SK-N-SH (cell line): ENCODE data around the gene ENO1. TPM values are rescaled to one million over a fixed set of nuclear protein-coding genes. Genes with fewer than 3 reads are reported as not detected.

Source experiments
- CTCF ChIA-PET: fragments of 300-600, 350-600 bp; formaldehyde crosslinking; extraction: SDS; loops from one replicate; lab custom pipeline; 2021; lab: Yijun Ruan, JAX
- POLR2A ChIA-PET: fragments of 350-600 bp; sonication (Branson Sonifier 250); formaldehyde crosslinking; extraction: SDS; loops from one replicate; lab custom pipeline; 2020; ENCODE audit warnings: antibody characterized with exemption, inconsistent platforms; lab: Yijun Ruan, JAX
- DNase-seq: peaks from one replicate; pipeline ENCODE4 v3.0.0; 2012
- H2AFZ ChIP-seq: fragments of 200-600 bp; sonication (generic); 2 replicates; pipeline ENCODE4 v1.8.1; 2016; ENCODE audit warnings: antibody characterized with exemption, mild to moderate bottlenecking, low read depth
- H3F3A ChIP-seq: fragments of 200-600 bp; sonication (generic); replicated peaks from 2 replicates; pipeline ENCODE3; 2016; ENCODE audit warnings: antibody characterized with exemption, mild to moderate bottlenecking; ENCODE audit not compliant: insufficient read depth
- H3K27ac ChIP-seq, 2 experiments: fragments of 200-500 bp in 1 of 2; fragments of 200-600 bp in 1 of 2; sonication (Bioruptor generic) in 1 of 2; sonication (generic), shearing (Covaris generic) in 1 of 2; 2 replicates each; pipeline versions ENCODE4 v1.5.1 to v1.6.1; 2014 to 2016; ENCODE audit warnings: low read depth in 2 of 2, inconsistent platforms in 1 of 2, low read length in 1 of 2, mild to moderate bottlenecking in 1 of 2, mixed read lengths in 1 of 2
- H3K27me3 ChIP-seq: fragments of 200-600 bp; sonication (generic), shearing (Covaris generic); 2 replicates; pipeline ENCODE4 v1.6.1; 2016; ENCODE audit warnings: mixed run types; ENCODE audit not compliant: insufficient read depth
- H3K36me3 ChIP-seq, 2 experiments: fragments of 200-500 bp in 1 of 2; fragments of 200-600 bp in 1 of 2; sonication (Bioruptor generic) in 1 of 2; sonication (generic) in 1 of 2; replicated peaks in 1 of 2; 2 replicates each; pipeline versions ENCODE3 to v1.5.1; 2014 to 2016; ENCODE audit warnings: low read length in 1 of 2, mild to moderate bottlenecking in 1 of 2; ENCODE audit not compliant: insufficient read depth in 2 of 2, control insufficient read depth in 1 of 2
- H3K4me1 ChIP-seq, 2 experiments: fragments of 200-500 bp in 1 of 2; fragments of 200-600 bp in 1 of 2; sonication (Bioruptor generic) in 1 of 2; sonication (generic), shearing (Covaris generic) in 1 of 2; 2 replicates each; pipeline versions ENCODE4 v1.5.1 to v1.6.1; 2014 to 2016; ENCODE audit warnings: low read depth in 1 of 2, low read length in 1 of 2, mixed run types in 1 of 2; ENCODE audit not compliant: insufficient read depth in 2 of 2, control insufficient read depth in 1 of 2
- H3K4me2 ChIP-seq: fragments of 200-600 bp; sonication (generic), shearing (Covaris generic); 2 replicates; pipeline ENCODE4 v1.6.1; 2017; ENCODE audit warnings: mixed run types
- H3K4me3 ChIP-seq, 2 experiments: fragments of 200-500 bp in 1 of 2; fragments of 200-600 bp in 1 of 2; sonication (Bioruptor generic) in 1 of 2; sonication (generic), shearing (Covaris generic) in 1 of 2; 2 replicates each; pipeline versions ENCODE4 v1.5.1 to v1.8.1; 2014 to 2016; ENCODE audit warnings: low read depth in 2 of 2, inconsistent platforms in 1 of 2, low read length in 1 of 2, mild to moderate bottlenecking in 1 of 2, mixed read lengths in 1 of 2, moderate library complexity in 1 of 2
- H3K79me2 ChIP-seq: fragments of 200-600 bp; sonication (generic); 2 replicates; pipeline ENCODE4 v1.8.1; 2017; ENCODE audit warnings: mild to moderate bottlenecking; ENCODE audit not compliant: insufficient read depth
- H3K9ac ChIP-seq: fragments of 200-600 bp; sonication (generic); 2 replicates; pipeline ENCODE4 v1.6.1; 2017; ENCODE audit warnings: mixed run types
- H3K9me2 ChIP-seq: fragments of 200-600 bp; sonication (generic); 2 replicates; pipeline ENCODE4 v1.6.1; 2017; ENCODE audit warnings: mixed run types
- H3K9me3 ChIP-seq: fragments of 200-600 bp; sonication (generic); 2 replicates; pipeline ENCODE4 v1.6.1; 2017; ENCODE audit warnings: mixed run types, mild to moderate bottlenecking, moderate library complexity
- H4K20me1 ChIP-seq: fragments of 200-600 bp; sonication (generic); 2 replicates; pipeline ENCODE4 v1.6.1; 2017; ENCODE audit warnings: mild to moderate bottlenecking, mixed run types; ENCODE audit not compliant: insufficient read depth
- ELF1 ChIP-seq: IDR thresholded peaks from 2 replicates; pipeline ENCODE4 v1.4.0; 2012
- EZH2phosphoT487 ChIP-seq: fragments of 200-600 bp; sonication (generic); IDR thresholded peaks from 2 replicates; pipeline ENCODE4 v1.6.1; 2017; ENCODE audit warnings: low read depth, mixed run types, mild to moderate bottlenecking, antibody characterized with exemption, moderate library complexity, borderline replicate concordance
- FOXM1 ChIP-seq: IDR thresholded peaks from 2 replicates; pipeline ENCODE4 v1.4.0; 2012; ENCODE audit warnings: low read depth, mild to moderate bottlenecking
- MEF2A ChIP-seq: IDR thresholded peaks from 2 replicates; pipeline ENCODE4 v1.4.0; 2012; ENCODE audit warnings: low read depth, borderline replicate concordance
- MXI1 ChIP-seq: IDR thresholded peaks from 2 replicates; pipeline ENCODE4 v1.6.1; 2012; ENCODE audit warnings: mild to moderate bottlenecking, low read depth, low read length, improper control_type of control experiment
- NFIC ChIP-seq: IDR thresholded peaks from 2 replicates; pipeline ENCODE4 v1.4.0; 2012; ENCODE audit warnings: borderline replicate concordance
- POLR2AphosphoS5 ChIP-seq: IDR thresholded peaks from 2 replicates; pipeline ENCODE4 v1.6.1; 2012; ENCODE audit warnings: low read depth, low read length
- RCOR1 ChIP-seq: fragments of 150-350 bp; IDR thresholded peaks from 2 replicates; pipeline ENCODE4 v1.6.1; 2017; ENCODE audit warnings: antibody characterized with exemption, low read length
- RFX5 ChIP-seq: IDR thresholded peaks from 2 replicates; pipeline ENCODE4 v1.6.1; 2012; ENCODE audit warnings: mild to moderate bottlenecking, improper control_type of control experiment, low read length
- RXRA ChIP-seq: IDR thresholded peaks from 2 replicates; pipeline ENCODE4 v1.4.0; 2012; ENCODE audit warnings: low read depth, mild to moderate bottlenecking, borderline replicate concordance
- SIN3A ChIP-seq: IDR thresholded peaks from 2 replicates; pipeline ENCODE4 v1.6.1; 2012; ENCODE audit warnings: low read depth, mild to moderate bottlenecking, low read length, moderate library complexity, borderline replicate concordance
- SMC3 ChIP-seq: IDR thresholded peaks from 2 replicates; pipeline ENCODE4 v1.6.1; 2012; ENCODE audit warnings: low read depth, low read length, improper control_type of control experiment
- TAF1 ChIP-seq: IDR thresholded peaks from 2 replicates; pipeline ENCODE4 v1.6.1; 2012; ENCODE audit warnings: low read depth, mild to moderate bottlenecking, low read length, moderate library complexity, borderline replicate concordance
- TCF12 ChIP-seq: IDR thresholded peaks from 2 replicates; pipeline ENCODE4 v1.4.0; 2012
- YY1 ChIP-seq: IDR thresholded peaks from 2 replicates; pipeline ENCODE4 v1.4.0; 2012; ENCODE audit warnings: low read depth, mild to moderate bottlenecking
- WGBS: methylation state at CpG from one replicate; pipeline ENCODE4 v1.1.6; 2017; ENCODE audit warnings: low lambda C conversion rate; 5-methylcytosine and 5-hydroxymethylcytosine counted together
- polyA plus RNA-seq, 3 experiments: library from polyadenylated mRNA; depleted of rRNA; stranded (reverse); fragments of >200 nt; gene quantifications; 2 replicates each; pipeline ENCODE4 v1.2.3, GENCODE V29; 2012
- TF ChIP-seq, protein P1 (sequence below): fragments of 200-600 bp; sonication (generic); IDR thresholded peaks from 2 replicates; pipeline ENCODE4 v1.6.1; 2017; ENCODE audit warnings: antibody characterized with exemption, mild to moderate bottlenecking, moderate library complexity
- TF ChIP-seq, protein P2 (sequence below): IDR thresholded peaks from 2 replicates; pipeline ENCODE4; 2012
- TF ChIP-seq, protein P3 (sequence below): IDR thresholded peaks from 2 replicates; pipeline ENCODE4 v1.6.1; 2012; ENCODE audit warnings: mild to moderate bottlenecking, low read depth, low read length, moderate library complexity

The ENO1 gene
- 1,578 and 1,599 TPM in 2 replicates for polyA plus RNA-seq (2012; rRNA removed)
- polyA plus RNA-seq (2012; cell fraction: cytosol; rRNA removed): 1,008 and 1,227 TPM in 2 replicates
- 1,203 and 1,510 TPM in 2 replicates for polyA plus RNA-seq (2012; cell fraction: nucleus; rRNA removed)

DNA sequence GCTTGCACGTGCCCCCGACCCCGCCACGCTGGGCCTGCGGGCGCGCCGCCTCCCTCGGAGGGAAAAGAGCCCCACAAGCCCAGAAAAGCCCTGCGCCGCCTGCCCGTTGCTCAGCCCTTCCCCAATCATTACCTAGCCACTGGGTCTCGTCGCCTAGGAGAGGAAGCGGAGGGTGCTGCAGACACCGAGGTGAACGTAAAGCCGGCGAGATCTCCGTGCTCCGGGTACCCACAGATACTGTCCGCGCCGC is at the start of gene ENO1:
TSS of gene ENO1 (minus strand) at position 239 of the 250 bp plus-strand sequence. CDS start 3,778 bp downstream, outside the sequence.
- POLR2A ChIA-PET: interaction anchor here (0.6 to 2.9 kb wide), 8 partner anchors 9 to 212 kb away, joined by 3 to 18 read pairs (median 4); partner anchors contain the start of gene RERE
- peak; percentile 96; the same call in 1 of the 2 replicates for TF ChIP-seq TAF1
- no peak for TF ChIP-seq NFIC
- peak; percentile 92 for TF ChIP-seq POLR2AphosphoS5
- TF ChIP-seq SIN3A: peak; percentile 43; the same call in 1 of the 2 replicates
- TF ChIP-seq MXI1: peak; percentile 2; the same call in 1 of the 2 replicates
- Histone ChIP-seq H3K9me3 (no peaks in the 10 kb centered on the region), H3K4me3 (peak within 1 kb of the TSS; percentile 78 to 89), H3K27me3 (no peaks in the 10 kb centered on the region), H3F3A (peaks cover 60% of the 10 kb centered on the region), H2AFZ (peak within 1 kb of the TSS; percentile 72), H4K20me1 (peaks cover 42% of the 10 kb centered on the region), H3K9me2 (no peaks in the 10 kb centered on the region), H3K36me3 (peaks cover 21 to 41% of the 10 kb centered on the region in 2 experiments), H3K9ac (peak within 1 kb of the TSS; percentile 100), H3K4me1 (peaks cover 31 to 43% of the 10 kb centered on the region in 2 experiments), H3K27ac (peak within 1 kb of the TSS; percentile 94 to 97), H3K79me2 (peaks cover 52% of the 10 kb centered on the region), H3K4me2 (peak within 1 kb of the TSS; percentile 96)
- DNase-seq: no peak
- CTCF ChIA-PET: interaction anchor here (1.3 to 5.3 kb wide), 5 partner anchors 14 to 40 kb away, joined by 3 to 31 read pairs (median 6); no protein-coding TSS in a partner anchor
- 0% methylated on average over 6 of the region's 24 CpGs for WGBS

DNA sequence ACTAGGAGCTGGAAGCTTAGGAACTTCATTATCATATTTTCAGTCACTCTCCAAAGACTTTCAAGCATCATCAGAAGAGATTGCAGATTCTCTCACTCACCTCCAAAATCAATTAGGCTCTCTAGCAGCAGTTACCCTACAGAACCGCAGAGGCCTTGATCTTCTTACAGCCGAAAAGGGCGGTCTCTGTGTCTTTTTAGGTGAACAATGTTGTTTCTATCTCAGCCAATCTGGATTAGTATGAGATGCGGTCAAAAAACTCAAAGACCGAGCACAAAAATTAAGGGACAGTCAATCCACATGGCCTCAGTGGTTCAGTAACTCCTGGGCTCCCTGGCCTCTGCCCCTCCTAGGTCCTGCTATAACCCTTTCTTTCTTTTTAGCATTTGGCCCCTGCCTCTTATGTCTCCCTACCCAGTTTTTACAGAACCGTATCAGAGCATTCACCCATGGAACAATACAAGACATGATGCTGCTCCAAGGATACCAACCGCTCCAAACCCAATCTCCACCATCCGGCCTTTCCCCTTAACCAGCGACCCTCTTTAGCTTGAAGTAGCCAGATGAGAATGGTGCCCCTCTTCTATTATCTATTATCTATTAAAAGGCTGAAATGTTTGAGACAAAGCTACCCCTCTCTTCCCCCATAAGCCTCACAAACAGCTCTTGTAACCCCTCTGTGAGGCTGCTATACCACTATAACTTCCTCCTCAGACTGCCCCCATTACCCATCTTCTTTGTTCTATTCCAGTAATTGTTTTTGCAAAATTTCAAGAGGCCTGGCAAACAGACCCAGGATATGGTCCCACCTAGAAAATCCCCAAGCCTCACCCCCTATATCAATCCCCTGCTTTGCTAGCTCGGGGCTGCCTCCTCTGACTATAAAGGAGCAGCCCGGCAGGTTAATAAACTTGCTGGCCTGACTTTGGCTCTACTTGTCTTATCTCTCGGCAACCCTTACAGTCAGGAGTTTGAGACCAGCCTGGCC is 48.5 kb upstream of the ENO1 start:
- Histone ChIP-seq H3K27me3 (no peaks in the 10 kb centered on the region), H3K4me1 (no peaks in the 10 kb centered on the region), H3K9me3 (no peaks in the 10 kb centered on the region), H3K36me3 (no peaks in the 10 kb centered on the region), H4K20me1 (no peaks in the 10 kb centered on the region), H3K27ac (no peak overlapping the region), H2AFZ (no peak overlapping the region), H3K9ac (no peak overlapping the region), H3K4me2 (no peak overlapping the region), H3F3A (no peaks in the 10 kb centered on the region), H3K79me2 (no peaks in the 10 kb centered on the region), H3K9me2 (no peaks in the 10 kb centered on the region), H3K4me3 (no peak overlapping the region)
- CTCF ChIA-PET: interaction anchor here (1.4 to 1.6 kb wide), 2 partner anchors 9 to 78 kb away, joined by 4 to 8 read pairs; no protein-coding TSS in a partner anchor
- no peak for TF ChIP-seq FOXM1
- no peak for TF ChIP-seq MEF2A
- no peak for TF ChIP-seq RXRA
- TF ChIP-seq, protein P1, sequence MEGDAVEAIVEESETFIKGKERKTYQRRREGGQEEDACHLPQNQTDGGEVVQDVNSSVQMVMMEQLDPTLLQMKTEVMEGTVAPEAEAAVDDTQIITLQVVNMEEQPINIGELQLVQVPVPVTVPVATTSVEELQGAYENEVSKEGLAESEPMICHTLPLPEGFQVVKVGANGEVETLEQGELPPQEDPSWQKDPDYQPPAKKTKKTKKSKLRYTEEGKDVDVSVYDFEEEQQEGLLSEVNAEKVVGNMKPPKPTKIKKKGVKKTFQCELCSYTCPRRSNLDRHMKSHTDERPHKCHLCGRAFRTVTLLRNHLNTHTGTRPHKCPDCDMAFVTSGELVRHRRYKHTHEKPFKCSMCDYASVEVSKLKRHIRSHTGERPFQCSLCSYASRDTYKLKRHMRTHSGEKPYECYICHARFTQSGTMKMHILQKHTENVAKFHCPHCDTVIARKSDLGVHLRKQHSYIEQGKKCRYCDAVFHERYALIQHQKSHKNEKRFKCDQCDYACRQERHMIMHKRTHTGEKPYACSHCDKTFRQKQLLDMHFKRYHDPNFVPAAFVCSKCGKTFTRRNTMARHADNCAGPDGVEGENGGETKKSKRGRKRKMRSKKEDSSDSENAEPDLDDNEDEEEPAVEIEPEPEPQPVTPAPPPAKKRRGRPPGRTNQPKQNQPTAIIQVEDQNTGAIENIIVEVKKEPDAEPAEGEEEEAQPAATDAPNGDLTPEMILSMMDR: no peak
- no peak for TF ChIP-seq EZH2phosphoT487
- TF ChIP-seq RFX5: no peak
- TF ChIP-seq MXI1: no peak
- TF ChIP-seq RCOR1: no peak
- TF ChIP-seq, protein P2, sequence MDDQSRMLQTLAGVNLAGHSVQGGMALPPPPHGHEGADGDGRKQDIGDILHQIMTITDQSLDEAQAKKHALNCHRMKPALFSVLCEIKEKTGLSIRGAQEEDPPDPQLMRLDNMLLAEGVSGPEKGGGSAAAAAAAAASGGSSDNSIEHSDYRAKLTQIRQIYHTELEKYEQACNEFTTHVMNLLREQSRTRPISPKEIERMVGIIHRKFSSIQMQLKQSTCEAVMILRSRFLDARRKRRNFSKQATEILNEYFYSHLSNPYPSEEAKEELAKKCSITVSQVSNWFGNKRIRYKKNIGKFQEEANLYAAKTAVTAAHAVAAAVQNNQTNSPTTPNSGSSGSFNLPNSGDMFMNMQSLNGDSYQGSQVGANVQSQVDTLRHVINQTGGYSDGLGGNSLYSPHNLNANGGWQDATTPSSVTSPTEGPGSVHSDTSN: no peak
- TF ChIP-seq, protein P3, sequence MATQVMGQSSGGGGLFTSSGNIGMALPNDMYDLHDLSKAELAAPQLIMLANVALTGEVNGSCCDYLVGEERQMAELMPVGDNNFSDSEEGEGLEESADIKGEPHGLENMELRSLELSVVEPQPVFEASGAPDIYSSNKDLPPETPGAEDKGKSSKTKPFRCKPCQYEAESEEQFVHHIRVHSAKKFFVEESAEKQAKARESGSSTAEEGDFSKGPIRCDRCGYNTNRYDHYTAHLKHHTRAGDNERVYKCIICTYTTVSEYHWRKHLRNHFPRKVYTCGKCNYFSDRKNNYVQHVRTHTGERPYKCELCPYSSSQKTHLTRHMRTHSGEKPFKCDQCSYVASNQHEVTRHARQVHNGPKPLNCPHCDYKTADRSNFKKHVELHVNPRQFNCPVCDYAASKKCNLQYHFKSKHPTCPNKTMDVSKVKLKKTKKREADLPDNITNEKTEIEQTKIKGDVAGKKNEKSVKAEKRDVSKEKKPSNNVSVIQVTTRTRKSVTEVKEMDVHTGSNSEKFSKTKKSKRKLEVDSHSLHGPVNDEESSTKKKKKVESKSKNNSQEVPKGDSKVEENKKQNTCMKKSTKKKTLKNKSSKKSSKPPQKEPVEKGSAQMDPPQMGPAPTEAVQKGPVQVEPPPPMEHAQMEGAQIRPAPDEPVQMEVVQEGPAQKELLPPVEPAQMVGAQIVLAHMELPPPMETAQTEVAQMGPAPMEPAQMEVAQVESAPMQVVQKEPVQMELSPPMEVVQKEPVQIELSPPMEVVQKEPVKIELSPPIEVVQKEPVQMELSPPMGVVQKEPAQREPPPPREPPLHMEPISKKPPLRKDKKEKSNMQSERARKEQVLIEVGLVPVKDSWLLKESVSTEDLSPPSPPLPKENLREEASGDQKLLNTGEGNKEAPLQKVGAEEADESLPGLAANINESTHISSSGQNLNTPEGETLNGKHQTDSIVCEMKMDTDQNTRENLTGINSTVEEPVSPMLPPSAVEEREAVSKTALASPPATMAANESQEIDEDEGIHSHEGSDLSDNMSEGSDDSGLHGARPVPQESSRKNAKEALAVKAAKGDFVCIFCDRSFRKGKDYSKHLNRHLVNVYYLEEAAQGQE: no peak
- no peak for TF ChIP-seq ELF1
- no peak for TF ChIP-seq YY1
- no peak for TF ChIP-seq TCF12
- no peak for TF ChIP-seq SMC3
- POLR2A ChIA-PET: no interaction called here
- 88% methylated on average over 12 of the region's 12 CpGs for WGBS
- no peak for DNase-seq
